BE2C (cell line): Measurements from ENCODE around the gene CBS.

Source experiments
- DNase-seq: peaks from one replicate; pipeline ENCODE4 v3.0.0-alpha.2; 2020
- H3K27me3 ChIP-seq: fragments of 250-450 bp; sonication (Bioruptor Pico); 2 replicates; pipeline ENCODE4 v1.5.1; 2020; ENCODE audit warnings: mild to moderate bottlenecking
- H3K36me3 ChIP-seq: fragments of 250-450 bp; sonication (Bioruptor Pico); 2 replicates; pipeline ENCODE4 v1.5.1; 2020; ENCODE audit warnings: mild to moderate bottlenecking
- H3K4me1 ChIP-seq: fragments of 250-450 bp; sonication (Bioruptor Pico); 2 replicates; pipeline ENCODE4 v1.5.1; 2020
- H3K4me3 ChIP-seq: 2 replicates; pipeline ENCODE4 v1.5.1; 2011; ENCODE audit warnings: low read depth, low read length
- H3K9me3 ChIP-seq: fragments of 250-450 bp; sonication (Bioruptor Pico); 2 replicates; pipeline ENCODE4 v1.5.1; 2020
- CTCF ChIP-seq: IDR thresholded peaks from 2 replicates; pipeline ENCODE4 v1.5.1; 2012; ENCODE audit warnings: mild to moderate bottlenecking, low read depth, low read length

CBS gene

GRCh38 chr21:43021191-43021590, 54.4 kb downstream of the CBS start:
- DNase-seq, result no peak
- Histone ChIP-seq H3K36me3 (peaks cover 28% of the 10 kb centered on the region), H3K4me1 (peaks cover 4% of the 10 kb centered on the region)

GRCh38 chr21:43020771-43021170, 54.9 kb downstream of the CBS start:
- Histone ChIP-seq H3K9me3 (no peaks in the 10 kb centered on the region), H3K27me3 (no peaks in the 10 kb centered on the region), H3K4me3 (no peak overlapping the region), H3K4me1 (peaks cover 6% of the 10 kb centered on the region), H3K36me3 (peaks cover 31% of the 10 kb centered on the region)
- no peak for TF ChIP-seq CTCF
- DNase-seq, result no peak

More at GRCh38 chr21:43021191-43021590, 54.4 kb downstream of the CBS start:
- Histone ChIP-seq H3K9me3 (no peaks in the 10 kb centered on the region), H3K4me3 (no peak overlapping the region), H3K27me3 (no peaks in the 10 kb centered on the region)
- no peak for TF ChIP-seq CTCF

GRCh38 chr21:43020177-43020576, 55.5 kb downstream of the CBS start:
- no peak for DNase-seq
- TF ChIP-seq CTCF, result no peak
- Histone ChIP-seq H3K4me1 (peaks cover 6% of the 10 kb centered on the region), H3K4me3 (no peak overlapping the region), H3K9me3 (no peaks in the 10 kb centered on the region), H3K27me3 (no peaks in the 10 kb centered on the region), H3K36me3 (peaks cover 29% of the 10 kb centered on the region)

GRCh38 chr21:43018519-43018918, 57.1 kb downstream of the CBS start:
- peaks cover 6% of the 10 kb centered on the region for H3K4me1 ChIP-seq
- H3K4me3 ChIP-seq, result no peak overlapping the region
- TF ChIP-seq CTCF, result no peak
- no peaks in the 10 kb centered on the region for H3K27me3 ChIP-seq
- no peak for DNase-seq
- H3K36me3 ChIP-seq, result peaks cover 24% of the 10 kb centered on the region
- H3K9me3 ChIP-seq, result no peaks in the 10 kb centered on the region

GRCh38 chr21:43016728-43017127, 58.9 kb downstream of the CBS start:
- no peak for TF ChIP-seq CTCF
- no peaks in the 10 kb centered on the region for H3K9me3 ChIP-seq
- no peak overlapping the region for H3K4me3 ChIP-seq
- DNase-seq, result peak; percentile 61
- H3K36me3 ChIP-seq, result peaks cover 28% of the 10 kb centered on the region
- H3K27me3 ChIP-seq, result no peaks in the 10 kb centered on the region
- peaks cover 6% of the 10 kb centered on the region for H3K4me1 ChIP-seq

- Histone ChIP-seq H3K9me3 (no peaks in the 10 kb centered on the region), H3K4me1 (peaks cover 6% of the 10 kb centered on the region), H3K27me3 (no peaks in the 10 kb centered on the region), H3K4me3 (no peak overlapping the region), H3K36me3 (peaks cover 28% of the 10 kb centered on the region)
- no peak for TF ChIP-seq CTCF
- no peak for DNase-seq
These were observed 59.6 kb downstream of the CBS start for GRCh38 chr21:43015906-43016540.
